ENCODE results near the gene HSDL2. TPM values are rescaled to one million over a fixed set of nuclear protein-coding genes. Genes with fewer than 3 reads are reported as not detected.

Gene HSDL2
- total RNA-seq = 18.9 and 27.2 TPM in 2 replicates

GRCh38 chr9:112380102-112380824 lies at the start of gene HSDL2:
Gene HSDL2, plus strand, starts transcription at chr9:112380108. Its CDS starts 56 bp downstream, at chr9:112380164.

GRCh38 chr9:112332977-112333638 lies 46.8 kb upstream of the HSDL2 start, which contains the start of gene PTBP3:
Gene PTBP3, minus strand, starts transcription at chr9:112333619. Its CDS starts 35,754 bp downstream, at chr9:112297865.

GRCh38 chr9:112486221-112487007 lies 106.5 kb downstream of the HSDL2 start, which contains the start of gene KIAA1958:
Gene KIAA1958, plus strand, starts transcription at chr9:112486827. Its CDS starts 87,254 bp downstream, at chr9:112574081.

Other genes with a start within 250 kb of the HSDL2 start
- gene SUSD1, start 204.8 kb upstream of the HSDL2 start, total RNA-seq = 23.5 and 42.3 TPM in 2 replicates
- 27.8 and 48.1 TPM in 2 replicates for gene PTBP3, start 46.5 kb upstream of the HSDL2 start, total RNA-seq
- 0.32 and 5.4 TPM in 2 replicates for gene KIAA1958, start 106.7 kb downstream of the HSDL2 start, total RNA-seq

Measured in bladder microvascular endothelial cell (primary cell).